Pons (tissue), 1 donor: ENCODE results near the gene UBE2E3.
A peak's percentile ranks its signal among the peaks of the same experiment; 100 is the strongest.
"Not testable (repeated sequence)": the region's sequence is repeated elsewhere in the genome, so short reads cannot be mapped to it uniquely, and the experiment has no call there.

Experiments used
- DNase-seq: peaks from one replicate; pipeline ENCODE4 v3.0.0-alpha.2; 2016; ENCODE audit warnings: low spot score

Gene UBE2E3

GRCh38 chr2:181036445-181036844 is 56.0 kb downstream of the UBE2E3 start:
- DNase-seq: no peak

- DNase-seq: no peak
Observed at GRCh38 chr2:181036848-181037603, 56.6 kb downstream of the UBE2E3 start.

- DNase-seq: no peak
Observed at GRCh38 chr2:181037922-181038321, 57.5 kb downstream of the UBE2E3 start.

- no peak for DNase-seq
Observed at GRCh38 chr2:181038796-181039195, 58.4 kb downstream of the UBE2E3 start.

GRCh38 chr2:181040839-181041238 is 60.4 kb downstream of the UBE2E3 start:
- not testable (repeated sequence) for DNase-seq

GRCh38 chr2:181041661-181042060 is 61.3 kb downstream of the UBE2E3 start:
- no peak for DNase-seq

GRCh38 chr2:181042706-181043105 is 62.3 kb downstream of the UBE2E3 start:
- no peak for DNase-seq

- no peak for DNase-seq
Observed at GRCh38 chr2:181046833-181047232, 66.4 kb downstream of the UBE2E3 start.

- no peak for DNase-seq
Observed at GRCh38 chr2:181047829-181048228, 67.4 kb downstream of the UBE2E3 start.

- DNase-seq: no peak
Observed at GRCh38 chr2:181051861-181052522, 71.6 kb downstream of the UBE2E3 start.

- DNase-seq: no peak
Observed at GRCh38 chr2:181052523-181052891, 72.1 kb downstream of the UBE2E3 start.

GRCh38 chr2:181054256-181054655 is 73.9 kb downstream of the UBE2E3 start:
- no peak for DNase-seq

- no peak for DNase-seq
Observed at GRCh38 chr2:181054843-181055242, 74.4 kb downstream of the UBE2E3 start.

- DNase-seq: peak; percentile 34
Observed at GRCh38 chr2:181058378-181059269, 78.2 kb downstream of the UBE2E3 start.

- peak; percentile 37 for DNase-seq
Observed at GRCh38 chr2:181063696-181064095, 83.3 kb downstream of the UBE2E3 start.

- no peak for DNase-seq
Observed at GRCh38 chr2:181065458-181065857, 85.1 kb downstream of the UBE2E3 start.

GRCh38 chr2:181066333-181066732 is 85.9 kb downstream of the UBE2E3 start:
- no peak for DNase-seq

GRCh38 chr2:181070119-181070835 is 89.9 kb downstream of the UBE2E3 start:
- no peak for DNase-seq

GRCh38 chr2:181070836-181071200 is 90.4 kb downstream of the UBE2E3 start:
- DNase-seq: no peak

GRCh38 chr2:181072486-181073235 is 92.3 kb downstream of the UBE2E3 start:
- DNase-seq: no peak

- no peak for DNase-seq
Observed at GRCh38 chr2:181073896-181074295, 93.5 kb downstream of the UBE2E3 start.
